ENCODE data around the gene MARCHF9.

The MARCHF9 gene

GRCh38 chr12:57806677-57807076 is 51.8 kb downstream of the MARCHF9 start:
- DNase-seq = no peak

GRCh38 chr12:57807285-57807684 is 52.4 kb downstream of the MARCHF9 start:
- DNase-seq = no peak

- DNase-seq = no peak
These were observed 53.4 kb downstream of the MARCHF9 start for GRCh38 chr12:57808351-57808750.

- DNase-seq = no peak
These were observed 54.5 kb downstream of the MARCHF9 start for GRCh38 chr12:57809425-57809824.
